Activated CD8-positive, alpha-beta memory T cell treated with anti-CD3 and anti-CD28 coated beads, Interleukin-2, amount 50 U/mL, for 4 hours (primary cell): Measurements from ENCODE around the gene SH3RF3.
"Not testable (repeated sequence)": the region's sequence is repeated elsewhere in the genome, so short reads cannot be mapped to it uniquely, and the experiment has no call there.

Experiments
- DNase-seq: peaks from one replicate; pipeline ENCODE4 v3.0.0-alpha.2; 2020

The SH3RF3 gene

GRCh38 chr2:109120166-109120565 is 8.8 kb upstream of the SH3RF3 start:
- no peak for DNase-seq

- DNase-seq = not testable (repeated sequence)
Measured at GRCh38 chr2:109120686-109121085, 8.3 kb upstream of the SH3RF3 start.

GRCh38 chr2:109123586-109124201 is 5.3 kb upstream of the SH3RF3 start:
- DNase-seq = no peak

GRCh38 chr2:109124982-109125592 is 3.9 kb upstream of the SH3RF3 start:
- DNase-seq = no peak

GRCh38 chr2:109125593-109126500 is 3.2 kb upstream of the SH3RF3 start:
- DNase-seq = no peak

- no peak for DNase-seq
Measured at GRCh38 chr2:109126501-109126860, 2.5 kb upstream of the SH3RF3 start.

- no peak for DNase-seq
Measured at GRCh38 chr2:109127556-109127955, 1.4 kb upstream of the SH3RF3 start.

- DNase-seq = peak; percentile 71
Measured at GRCh38 chr2:109128048-109128615, 873 bp upstream of the SH3RF3 start.

GRCh38 chr2:109129356-109129920 is 433 bp downstream of the SH3RF3 start:
- peak; percentile 44 for DNase-seq

- DNase-seq = peak; percentile 39
Measured at GRCh38 chr2:109129921-109130722, 1.1 kb downstream of the SH3RF3 start.

- no peak for DNase-seq
Measured at GRCh38 chr2:109130723-109130995, 1.7 kb downstream of the SH3RF3 start.

GRCh38 chr2:109131777-109132176 is 2.8 kb downstream of the SH3RF3 start:
- no peak for DNase-seq

- no peak for DNase-seq
Measured at GRCh38 chr2:109132626-109133025, 3.6 kb downstream of the SH3RF3 start.

- DNase-seq = no peak
Measured at GRCh38 chr2:109133746-109134145, 4.7 kb downstream of the SH3RF3 start.

GRCh38 chr2:109134741-109135358 is 5.8 kb downstream of the SH3RF3 start:
- DNase-seq = no peak

GRCh38 chr2:109135359-109136197 is 6.6 kb downstream of the SH3RF3 start:
- DNase-seq = no peak

- DNase-seq = no peak
Measured at GRCh38 chr2:109136542-109136941, 7.5 kb downstream of the SH3RF3 start.

- DNase-seq = no peak
Measured at GRCh38 chr2:109137616-109138015, 8.6 kb downstream of the SH3RF3 start.

GRCh38 chr2:109138449-109138848 is 9.4 kb downstream of the SH3RF3 start:
- no peak for DNase-seq

- no peak for DNase-seq
Measured at GRCh38 chr2:109139002-109139401, 10.0 kb downstream of the SH3RF3 start.

- DNase-seq = no peak
Measured at GRCh38 chr2:109139865-109140396, 10.9 kb downstream of the SH3RF3 start.
